HepG2 (cell line): Measurements from ENCODE around the gene TBL3. TPM values are rescaled to one million over a fixed set of nuclear protein-coding genes. Genes with fewer than 3 reads are reported as not detected.
A peak's percentile ranks its signal among the peaks of the same experiment; 100 is the strongest.

Experiments used
- ATAC-seq: fragments of 200-7000 bp; cut with Tn5 transposase; 3 replicates; pipeline ENCODE4 v1.9.1; 2020; ENCODE audit warnings: mild to moderate bottlenecking, moderate library complexity
- BruUV-seq: library from RNA; stranded (reverse); fragments of 400-500 nt; replicated peaks from 2 replicates; lab custom pipeline; 2021; lab: Mats Ljungman, UMichigan
- CTCF ChIA-PET: fragments of 300-600 bp; formaldehyde crosslinking; extraction: SDS; loops from one replicate; lab custom pipeline; 2021; ENCODE audit warnings: low total read pairs, inconsistent platforms, low intra/inter-chr PET ratio; lab: Yijun Ruan, JAX
- POLR2A ChIA-PET: fragments of 350-600 bp; sonication (Branson Sonifier 250); formaldehyde crosslinking; loops from one replicate; lab custom pipeline; 2020; ENCODE audit warnings: antibody characterized with exemption, inconsistent platforms; lab: Yijun Ruan, JAX
- DNase-seq: peaks from one replicate; pipeline ENCODE4 v3.0.0-alpha.2; 2015; ENCODE audit warnings: low spot score
- FAIRE-seq: peaks from 3 replicates; lab custom pipeline; 2011; peaks lifted over from hg19 to GRCh38; lab: Jason Lieb, UNC
- H2AFZ ChIP-seq: one replicate; pipeline ENCODE4 v1.6.1; 2011; ENCODE audit warnings: low read length, inconsistent platforms
- H3K27ac ChIP-seq: fragments of 300-600 bp; 3 replicates; pipeline ENCODE4 v1.8.0; 2011; ENCODE audit warnings: mixed run types, mild to moderate bottlenecking, mixed read lengths, low read length, inconsistent platforms; ENCODE audit not compliant: insufficient read depth; ENCODE audit errors: extremely low read length
- H3K27me3 ChIP-seq, 2 experiments: fragments of 200-600 bp in 1 of 2; 2 replicates in 1 of 2; 3 replicates in 1 of 2; pipeline versions ENCODE4 v1.6.0 to v1.8.0; 2011; ENCODE audit warnings: low read length in 2 of 2, mild to moderate bottlenecking in 2 of 2, moderate library complexity in 2 of 2, inconsistent platforms in 1 of 2; ENCODE audit not compliant: insufficient read depth in 2 of 2, control insufficient read depth in 1 of 2
- H3K36me3 ChIP-seq, 2 experiments: fragments of 200-600 bp in 1 of 2; replicated peaks in 1 of 2; 2 replicates in 1 of 2; 3 replicates in 1 of 2; pipeline versions ENCODE4 v1.5.1 to v1.8.0; 2011; ENCODE audit warnings: low read length in 2 of 2, inconsistent platforms in 1 of 2; ENCODE audit not compliant: insufficient read depth in 2 of 2, control insufficient read depth in 1 of 2
- H3K4me1 ChIP-seq: 2 replicates; pipeline ENCODE4 v1.5.1; 2012; ENCODE audit warnings: low read length, inconsistent platforms; ENCODE audit not compliant: insufficient read depth
- H3K4me2 ChIP-seq: 2 replicates; pipeline ENCODE4 v1.6.0; 2011; ENCODE audit warnings: low read depth, low read length, inconsistent platforms
- H3K4me3 ChIP-seq, 3 experiments: fragments of 200-600 bp in 1 of 3; sonication (generic), shearing (Covaris generic) in 1 of 3; replicated peaks in 1 of 3; 2 replicates each; pipeline ENCODE4 v1.5.1; 2011 to 2016; ENCODE audit warnings: low read length in 3 of 3, inconsistent platforms in 2 of 3, low read depth in 2 of 3, mild to moderate bottlenecking in 2 of 3, control low read depth in 1 of 3, mixed read lengths in 1 of 3; ENCODE audit not compliant: insufficient read depth in 1 of 3
- H3K79me2 ChIP-seq: one replicate; pipeline ENCODE4 v1.6.1; 2011; ENCODE audit warnings: low read length, inconsistent platforms; ENCODE audit not compliant: insufficient read depth
- H3K9ac ChIP-seq: 2 replicates; pipeline ENCODE4 v1.6.0; 2011; ENCODE audit warnings: mild to moderate bottlenecking, low read depth, low read length, inconsistent platforms; ENCODE audit not compliant: insufficient read depth
- H3K9me3 ChIP-seq: 2 replicates; pipeline ENCODE4 v1.5.1; 2012; ENCODE audit warnings: mild to moderate bottlenecking, low read length
- H4K20me1 ChIP-seq: 2 replicates; pipeline ENCODE4 v1.6.0; 2011; ENCODE audit warnings: inconsistent platforms, mild to moderate bottlenecking, low read length, moderate library complexity; ENCODE audit not compliant: insufficient read depth
- ATF3 ChIP-seq: sonication (generic); formaldehyde crosslinking; IDR thresholded peaks from 2 replicates; pipeline ENCODE4 v1.4.0; 2020; ENCODE audit warnings: missing genetic modification reagents
- PCBP1 ChIP-seq: fragments of 200-400 bp; formaldehyde crosslinking; IDR thresholded peaks from 2 replicates; pipeline ENCODE4 v1.6.1; 2017; ENCODE audit warnings: mild to moderate bottlenecking, low read depth, low read length, borderline replicate concordance
- POGK ChIP-seq: sonication (generic); formaldehyde crosslinking; conservative IDR thresholded peaks from 2 replicates; pipeline ENCODE4 v1.8.0; 2022; ENCODE audit warnings: mild to moderate bottlenecking, moderate library complexity, missing genetic modification reagents
- TBX2 ChIP-seq: sonication (generic); formaldehyde crosslinking; IDR thresholded peaks from 2 replicates; pipeline ENCODE4 v1.5.0; 2020; ENCODE audit warnings: missing genetic modification reagents, mild to moderate bottlenecking, borderline replicate concordance
- THAP9 ChIP-seq: sonication (generic); formaldehyde crosslinking; IDR thresholded peaks from 2 replicates; pipeline ENCODE4; 2020; ENCODE audit warnings: missing genetic modification reagents, mild to moderate bottlenecking, borderline replicate concordance
- ZFP1 ChIP-seq: IDR thresholded peaks from 2 replicates; pipeline ENCODE4 v1.6.1; 2016
- ZFP62 ChIP-seq: sonication (generic); formaldehyde crosslinking; IDR thresholded peaks from 2 replicates; pipeline ENCODE4 v1.4.0; 2020; ENCODE audit warnings: missing genetic modification reagents
- ZNF816 ChIP-seq: sonication (generic); formaldehyde crosslinking; IDR thresholded peaks from 2 replicates; pipeline ENCODE4 v1.8.0; 2022; ENCODE audit warnings: missing genetic modification reagents, mild to moderate bottlenecking, borderline replicate concordance
- whole genome bisulfite sequencing: methylation state at CpG from one replicate; pipeline ENCODE4 v1.1.6; 2017; ENCODE audit warnings: low lambda C conversion rate; 5-methylcytosine and 5-hydroxymethylcytosine counted together
- in situ Hi-C: cut with HindIII; loops from 2 replicates; pipeline ENCODE4 v1.10.0; 2017; ENCODE audit warnings: low pct_unique_long_range_greater_than_20kb; ENCODE audit not compliant: extremely low pct_ligation_motif_present
- intact Hi-C: fragments of 100-400 bp; cut with micrococcal nuclease; formaldehyde crosslinking; loops from one replicate; pipeline ENCODE4 v1.10.0; 2022; ENCODE audit not compliant: unreplicated experiment
- polyA plus RNA-seq, 8 experiments: library from polyadenylated mRNA; depleted of rRNA in 3 of 8; stranded (reverse) in 7 of 8; unstranded in 1 of 8; fragments of >200 nt; fragmentation: Illumina TruSeq in 4 of 8; extraction: Trizol in 4 of 8; gene quantifications; 2 replicates each; pipeline versions ENCODE4 v1.2.1 to v1.2.3, GENCODE V29; 2011 to 2016; ENCODE audit warnings: low read depth in 4 of 8, missing spikeins in 1 of 8, mixed read lengths in 1 of 8; ENCODE audit not compliant: insufficient read depth in 1 of 8
- total RNA-seq, 5 experiments: library from RNA; depleted of rRNA; stranded (reverse); fragments of >200 nt; fragmentation: Illumina TruSeq; extraction: Trizol; gene quantifications; 2 replicates each; pipeline ENCODE4 v1.2.3, GENCODE V29; 2016; ENCODE audit warnings: low read depth in 1 of 5

The TBL3 gene
- total and polyA plus RNA-seq, 2 of the 13 experiments (the other 11 are each of a cell fraction or from before 2014, with no cell fraction given): 16.8 to 38.0 TPM

- DNase-seq (no peak), FAIRE-seq (no peak), ATAC-seq (no peak)
- peaks cover 1% of the 10 kb centered on the region; the same call in 1 of the 2 replicates for H4K20me1 ChIP-seq
- H3K27ac ChIP-seq: no peak overlapping the region
- no peaks in the 10 kb centered on the region for H3K9me3 ChIP-seq
- peaks cover 57% of the 10 kb centered on the region for H3K4me1 ChIP-seq
- H3K9ac ChIP-seq: no peak overlapping the region
- ChIA-PET POLR2A (no interaction called here), CTCF (no interaction called here)
- BruUV-seq: no TSS peak
- H3K27me3 ChIP-seq: no peaks in the 10 kb centered on the region
- H3K79me2 ChIP-seq: peaks cover 16% of the 10 kb centered on the region
- H2AFZ ChIP-seq: no peak overlapping the region
- no peak for TF ChIP-seq PCBP1
- no peak for TF ChIP-seq ZFP1 (CRISPR knock-in tag)
- TF ChIP-seq ZFP62: no peak
- no peak for TF ChIP-seq ZNF816
- in situ Hi-C loops: no loop called here
- H3K36me3 ChIP-seq: no peaks in the 10 kb centered on the region
- intact Hi-C loops: no loop called here
- 69% methylated on average over 15 of the region's 15 CpGs for WGBS
- no peak overlapping the region for H3K4me3 ChIP-seq
- H3K4me2 ChIP-seq: no peak overlapping the region
These were observed 41.7 kb downstream of the TBL3 start for GRCh38 chr16:2013527-2013926.

GRCh38 chr16:2015117-2015946, 43.5 kb downstream of the TBL3 start:
- peak; percentile 63 for ATAC-seq
- WGBS: 4% methylated on average over 16 of the region's 24 CpGs
- H3K4me2 ChIP-seq: peak overlapping the region; percentile 93
- 0 out of 2 replicates have a peak, but pooled peaks have one; percentile 36 for TF ChIP-seq POGK (CRISPR knock-in tag)
- 0 out of 2 replicates have a peak, but pooled peaks have one; percentile 9 for TF ChIP-seq TBX2 (CRISPR knock-in tag)
- 0 out of 2 replicates have a peak, but pooled peaks have one; percentile 42 for TF ChIP-seq ATF3
- peak; percentile 31; the same call in 1 of the 2 replicates for TF ChIP-seq THAP9 (CRISPR knock-in tag)

More at GRCh38 chr16:2015117-2015946, 43.5 kb downstream of the TBL3 start:
- ChIA-PET POLR2A (interaction anchor here (0.8 to 2.9 kb wide), 10 partner anchors 8 to 142 kb away, joined by 3 to 22 read pairs (median 4); partner anchors contain the start of genes NTHL1, RPS2, SYNGR3 and TRAF7), CTCF (no interaction called here)
- in situ Hi-C loops: no loop called here
- intact Hi-C loops: no loop called here
- H2AFZ ChIP-seq: peak overlapping the region; percentile 59
- no peaks in the 10 kb centered on the region for H4K20me1 ChIP-seq
- DNase-seq: peak; percentile 76
- peak overlapping the region; percentile 60 for H3K9ac ChIP-seq
- FAIRE-seq: peak; percentile 83
- H3K36me3 ChIP-seq: no peaks in the 10 kb centered on the region
- H3K9me3 ChIP-seq: no peaks in the 10 kb centered on the region
- H3K4me1 ChIP-seq: peaks cover 65% of the 10 kb centered on the region
- peaks cover 2 to 14% of the 10 kb centered on the region in 2 experiments; a peak in 2 of 5 replicates for H3K27me3 ChIP-seq
- peaks cover 2% of the 10 kb centered on the region for H3K79me2 ChIP-seq
- no peak overlapping the region for H3K27ac ChIP-seq
- H3K4me3 ChIP-seq: peak overlapping the region; percentile 20 to 61 (median 40); a peak in 5 of 6 replicates
- BruUV-seq: no TSS peak
